ENCODE data around the gene CDK3.
"Not testable (repeated sequence)": the region's sequence is repeated elsewhere in the genome, so short reads cannot be mapped to it uniquely, and the experiment has no call there.

The CDK3 gene

DNA sequence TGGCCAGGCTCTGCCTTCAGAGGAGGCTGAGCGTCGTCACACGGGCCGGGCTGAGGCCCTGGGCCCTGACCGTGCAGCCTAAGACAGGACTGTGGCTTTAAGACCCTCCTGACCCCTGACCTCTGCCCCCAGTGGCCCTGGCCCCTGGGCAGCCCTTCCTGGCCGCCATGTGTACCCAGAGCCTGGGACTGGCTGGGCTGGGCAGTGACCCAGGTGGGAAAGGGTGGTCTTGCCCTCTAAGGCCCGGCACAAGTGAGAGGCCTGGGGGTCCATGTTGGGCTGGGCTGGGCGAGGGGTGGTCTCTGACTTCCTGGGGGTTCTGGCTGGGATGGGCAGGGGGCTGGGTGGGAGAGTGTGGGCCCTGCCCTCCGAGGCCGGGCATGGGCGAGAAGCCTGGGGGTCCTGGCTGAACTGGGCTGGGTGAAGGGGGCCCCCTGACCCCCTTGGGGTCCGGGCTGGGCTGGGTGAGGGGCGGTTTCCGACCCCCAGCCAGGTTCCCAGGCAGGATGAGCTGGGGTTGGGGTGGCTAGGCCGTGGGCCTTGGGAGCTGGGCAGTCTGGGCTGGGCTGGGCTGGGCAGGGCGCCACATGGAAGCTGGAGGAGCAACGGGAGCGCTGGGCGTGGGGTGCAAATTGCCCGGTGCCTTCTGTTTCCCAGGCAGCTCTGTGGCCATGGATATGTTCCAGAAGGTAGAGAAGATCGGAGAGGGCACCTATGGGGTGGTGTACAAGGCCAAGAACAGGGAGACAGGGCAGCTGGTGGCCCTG lies at the start of gene CDK3:
Gene CDK3 (plus strand): TSS at position 101 of the 767 bp plus-strand sequence. CDS start 571 bp downstream, at position 672.
- in situ Hi-C loops (cut with MboI; ENCODE audit: low sequenced_read_pairs): loop anchor here (10.0 to 25.0 kb wide), 2 partner anchors 96 to 111 kb away; partner anchors contain the start of genes EXOC7 and MRPL38

DNA sequence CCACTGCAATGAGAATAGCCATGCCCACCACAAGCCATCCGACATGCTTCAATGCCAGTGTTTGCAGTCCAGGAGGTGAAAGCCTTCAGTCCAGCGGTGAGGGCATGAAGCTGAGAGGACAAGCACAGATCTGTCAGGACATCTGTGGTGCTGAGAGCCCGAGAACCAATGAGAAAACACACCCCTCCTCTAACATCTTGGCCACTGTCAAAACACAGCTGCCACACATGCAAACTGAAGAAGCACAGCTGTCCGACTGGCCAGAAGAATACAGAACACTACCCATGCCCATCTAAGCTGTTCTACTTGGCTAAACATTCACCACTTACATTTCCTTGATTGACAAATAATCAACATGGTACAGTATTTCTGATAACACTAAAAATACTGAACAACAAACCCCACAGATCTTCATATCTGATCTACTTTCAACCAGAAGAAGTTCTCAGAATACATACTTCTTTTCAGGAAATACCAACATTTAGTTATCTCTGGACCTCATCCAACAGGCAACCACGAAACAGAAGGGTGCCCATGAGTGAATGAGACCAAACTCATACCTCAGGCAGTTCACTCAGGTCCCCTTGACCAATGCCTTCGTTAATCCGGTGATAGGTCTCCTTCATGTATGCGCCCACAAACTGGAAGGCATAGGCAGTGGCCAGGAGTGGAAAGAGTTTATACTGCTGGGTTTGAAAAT lies 49.6 kb upstream of the CDK3 start:
- in situ Hi-C loops (cut with MboI; ENCODE audit: low sequenced_read_pairs): no loop called here

DNA sequence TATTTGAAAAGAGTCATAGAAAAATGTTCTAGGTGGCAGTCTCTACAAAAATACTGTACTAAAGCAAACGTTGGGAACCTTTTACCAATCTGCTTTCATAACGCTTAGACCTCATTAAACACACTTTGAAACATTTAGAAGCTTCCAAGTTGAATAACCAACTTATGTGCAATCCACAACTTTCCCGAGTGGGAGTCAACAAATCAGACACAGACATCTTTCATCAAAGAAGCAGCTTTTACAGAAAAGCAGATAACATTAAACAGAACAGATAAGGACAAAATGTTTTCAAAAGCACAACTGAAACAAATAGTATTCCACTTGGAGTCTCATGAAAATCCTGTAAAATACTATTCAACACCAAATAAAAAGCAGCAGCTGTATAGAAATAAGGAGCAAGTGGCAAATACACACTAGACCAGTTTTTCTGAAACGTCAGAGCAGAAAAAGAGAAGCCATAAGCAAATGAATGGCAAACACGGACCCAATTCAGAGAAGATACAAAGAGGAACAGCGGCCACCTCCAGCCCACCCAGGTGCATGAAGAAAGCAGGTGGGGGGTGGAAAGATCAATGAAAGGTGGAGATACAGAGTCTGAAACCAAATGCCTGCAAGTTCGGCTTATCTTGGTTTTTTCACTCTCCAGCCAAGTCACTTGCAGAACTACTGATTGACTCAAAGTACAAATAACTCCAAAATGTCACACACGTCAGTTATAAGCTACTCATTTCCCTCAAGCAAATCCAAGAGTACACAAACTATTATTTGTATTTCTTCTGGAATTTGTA lies 41.4 kb upstream of the CDK3 start:
- in situ Hi-C loops (cut with MboI; ENCODE audit: low sequenced_read_pairs): no loop called here

GRCh38 chr17:75959839-75960511 lies 40.7 kb upstream of the CDK3 start:
- in situ Hi-C loops (cut with MboI; ENCODE audit: low sequenced_read_pairs): no loop called here

GRCh38 chr17:75965468-75965867 lies 35.2 kb upstream of the CDK3 start:
- in situ Hi-C loops (cut with MboI; ENCODE audit: low sequenced_read_pairs): no loop called here

GRCh38 chr17:75969044-75969443 lies 31.6 kb upstream of the CDK3 start:
- in situ Hi-C loops (cut with MboI; ENCODE audit: low sequenced_read_pairs): not testable (repeated sequence)

DNA sequence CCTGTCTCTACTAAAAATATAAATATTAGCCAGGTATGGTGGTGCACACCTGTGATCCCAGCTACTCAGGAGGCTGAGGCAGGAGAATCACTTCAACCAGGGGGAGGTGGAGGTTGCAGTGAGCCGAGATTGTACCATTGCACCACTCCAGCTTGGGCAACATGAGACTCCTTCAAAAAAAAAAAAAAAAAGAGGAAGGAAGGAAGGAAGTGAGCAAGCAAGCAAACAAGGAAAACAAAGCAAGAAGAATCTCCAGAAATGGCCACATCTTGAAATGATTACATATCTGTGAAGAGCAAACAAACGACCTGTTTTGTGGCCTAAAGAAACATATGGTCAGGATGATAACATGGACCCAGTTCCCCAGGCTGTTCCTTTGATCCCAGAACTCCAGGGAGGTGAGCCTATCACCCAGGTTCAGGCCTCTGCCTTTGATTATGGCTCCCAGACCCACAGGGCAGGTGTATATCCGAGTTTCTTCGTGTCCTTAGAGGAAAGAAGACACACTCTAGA lies 30.6 kb upstream of the CDK3 start:
- in situ Hi-C loops (cut with MboI; ENCODE audit: low sequenced_read_pairs): no loop called here

DNA sequence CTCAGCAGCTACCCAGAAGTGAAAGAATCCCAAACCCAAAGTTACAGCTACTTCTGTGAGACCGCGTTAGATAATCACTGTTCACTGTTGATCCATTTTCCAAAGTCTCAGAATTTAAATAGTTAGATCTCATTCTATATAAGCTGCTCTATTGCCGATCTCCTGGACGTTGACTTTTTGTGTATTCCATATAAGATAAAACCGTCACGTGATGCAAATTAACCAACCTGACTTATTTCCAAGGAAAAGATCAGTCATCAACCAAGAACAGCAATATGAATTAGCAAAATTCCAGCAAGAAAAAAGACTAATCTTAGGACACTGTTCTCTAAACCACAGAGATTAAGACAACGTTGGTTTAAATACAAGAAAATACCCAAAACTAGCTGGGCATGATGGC lies 30.0 kb upstream of the CDK3 start:
- in situ Hi-C loops (cut with MboI; ENCODE audit: low sequenced_read_pairs): no loop called here

- in situ Hi-C loops (cut with MboI; ENCODE audit: low sequenced_read_pairs): not testable (repeated sequence)
Measured at GRCh38 chr17:75975187-75975586, 25.5 kb upstream of the CDK3 start.

DNA sequence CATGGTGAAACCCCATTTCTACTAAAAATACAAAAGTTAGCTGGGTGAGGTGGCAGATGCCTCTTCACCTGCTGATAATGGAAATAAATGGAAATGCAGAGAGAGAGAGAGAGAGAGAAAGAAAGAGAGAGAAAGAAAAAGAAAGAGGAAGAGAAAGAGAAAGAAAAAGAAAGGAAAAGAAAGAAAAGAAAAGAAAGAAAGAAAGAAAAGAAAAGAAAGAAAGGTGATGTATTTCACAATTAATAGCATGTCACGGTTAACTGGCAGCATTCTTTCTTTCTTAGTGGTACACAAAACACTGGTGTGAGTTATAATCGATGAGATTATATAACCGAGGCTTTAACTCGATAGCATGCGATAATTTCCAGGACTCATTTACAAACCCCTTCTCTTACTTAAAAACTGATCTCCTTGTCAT lies 24.9 kb upstream of the CDK3 start:
- in situ Hi-C loops (cut with MboI; ENCODE audit: low sequenced_read_pairs): no loop called here

GRCh38 chr17:75976175-75976848 lies 24.3 kb upstream of the CDK3 start:
- in situ Hi-C loops (cut with MboI; ENCODE audit: low sequenced_read_pairs): no loop called here

DNA sequence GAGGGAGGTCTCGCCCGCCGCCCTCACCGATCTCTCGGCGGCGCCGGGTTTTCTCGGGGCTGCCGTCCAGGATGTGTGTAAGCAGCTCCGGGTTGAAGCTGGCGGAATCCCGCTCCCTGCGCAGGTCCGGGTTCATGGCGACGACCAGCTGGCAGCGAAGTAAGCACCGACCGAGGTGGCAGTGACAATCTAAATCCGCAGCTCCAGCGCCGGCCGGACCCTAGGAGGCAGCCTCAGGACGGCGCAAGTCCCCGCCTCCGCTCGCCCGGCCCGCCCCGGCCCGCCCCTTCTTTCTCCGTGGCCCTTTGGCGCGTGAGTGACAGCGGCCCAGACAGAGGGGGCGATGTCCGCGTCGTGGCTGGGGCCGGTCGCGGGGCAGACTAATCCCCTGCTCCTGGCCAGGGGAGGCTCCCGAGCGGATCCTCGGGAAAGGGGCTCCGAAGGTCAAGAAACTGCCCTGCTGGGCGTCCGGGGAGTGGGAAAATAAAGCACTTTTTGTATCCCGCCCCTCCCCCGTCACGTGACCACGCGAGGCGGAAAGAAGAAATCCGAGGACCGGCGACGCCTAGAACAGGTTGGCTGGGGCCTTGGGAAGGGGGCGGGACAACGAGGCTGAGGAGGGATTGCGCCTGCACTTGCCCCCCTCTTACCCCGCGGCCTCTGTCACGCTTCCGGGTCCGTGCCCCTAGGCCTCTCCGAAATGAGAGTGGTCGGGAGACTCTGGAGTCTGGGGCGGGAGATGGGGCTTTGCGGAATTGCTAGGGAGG lies 21.5 kb upstream of the CDK3 start, which contains the start of the genes ACOX1 and TEN1:
Gene ACOX1 (minus strand): TSS at position 229 of the 767 bp plus-strand sequence. CDS start 93 bp downstream, at position 136.
Gene TEN1 (plus strand): TSS at position 303 of the 767 bp plus-strand sequence. CDS start 6,953 bp downstream, outside the sequence.
- in situ Hi-C loops (cut with MboI; ENCODE audit: low sequenced_read_pairs): no loop called here

DNA sequence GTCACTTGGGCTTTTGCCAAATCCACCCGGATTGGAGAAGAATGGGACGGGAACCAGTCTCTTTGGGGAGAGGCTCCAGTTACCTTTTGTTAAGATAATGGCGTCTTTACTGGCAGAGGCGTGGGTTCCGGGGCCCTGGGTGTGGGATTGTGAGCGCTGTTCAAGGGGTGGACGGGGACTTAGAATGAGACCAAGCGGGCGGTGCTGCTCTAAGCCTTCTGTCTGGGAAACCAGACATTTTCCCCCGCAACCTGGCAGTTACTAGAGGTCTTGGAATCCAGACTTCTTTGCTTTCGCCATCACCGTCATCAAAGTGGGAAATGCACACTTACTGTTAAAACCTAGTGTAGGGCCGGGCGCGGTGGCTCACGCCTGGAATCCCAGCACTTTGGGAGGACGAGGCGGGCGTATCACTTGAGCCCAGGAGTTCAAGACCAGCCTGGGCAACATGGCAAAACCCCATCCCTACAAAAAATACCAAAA lies 20.9 kb upstream of the CDK3 start:
- in situ Hi-C loops (cut with MboI; ENCODE audit: low sequenced_read_pairs): no loop called here

DNA sequence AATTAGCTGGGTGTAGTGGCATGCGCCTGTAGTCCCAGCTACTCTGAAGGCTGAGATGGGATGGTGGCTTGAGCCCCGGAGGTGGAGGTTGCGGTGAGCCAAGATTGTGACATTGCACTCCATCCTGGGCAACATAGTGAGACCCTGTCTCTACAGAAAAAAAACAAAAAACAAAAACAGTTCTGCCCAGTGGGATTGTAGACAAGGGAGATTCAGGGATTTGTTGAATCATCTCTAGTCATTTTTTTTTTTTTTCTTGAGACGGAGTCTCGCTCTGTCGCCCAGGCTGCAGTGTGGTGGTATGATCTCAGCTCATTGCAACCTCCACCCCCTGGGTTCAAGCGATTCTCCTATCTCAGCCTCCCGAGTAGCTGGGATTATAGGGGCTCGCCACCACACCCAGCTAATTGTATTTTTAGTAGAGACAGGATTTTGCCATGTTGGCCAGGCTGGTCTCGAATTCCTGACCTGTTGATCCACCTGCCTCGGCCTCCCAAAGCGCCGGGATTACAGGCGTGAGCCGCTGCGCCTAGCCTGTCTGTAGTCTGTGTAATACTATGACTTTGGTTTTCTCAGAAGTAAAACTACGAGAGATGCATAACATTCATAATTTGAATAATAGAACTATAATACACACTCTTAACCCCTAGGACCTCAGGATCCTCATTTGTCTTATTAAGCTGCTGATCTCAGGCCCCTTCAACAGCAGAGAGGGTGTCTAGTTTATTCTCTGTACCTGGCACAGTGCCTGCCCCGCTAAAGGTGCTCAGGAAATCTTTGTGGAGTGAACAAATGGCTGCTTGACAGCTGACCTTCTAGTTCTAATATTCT lies 20.3 kb upstream of the CDK3 start:
- in situ Hi-C loops (cut with MboI; ENCODE audit: low sequenced_read_pairs): no loop called here

GRCh38 chr17:75981019-75981615 lies 19.5 kb upstream of the CDK3 start:
- in situ Hi-C loops (cut with MboI; ENCODE audit: low sequenced_read_pairs): no loop called here

DNA sequence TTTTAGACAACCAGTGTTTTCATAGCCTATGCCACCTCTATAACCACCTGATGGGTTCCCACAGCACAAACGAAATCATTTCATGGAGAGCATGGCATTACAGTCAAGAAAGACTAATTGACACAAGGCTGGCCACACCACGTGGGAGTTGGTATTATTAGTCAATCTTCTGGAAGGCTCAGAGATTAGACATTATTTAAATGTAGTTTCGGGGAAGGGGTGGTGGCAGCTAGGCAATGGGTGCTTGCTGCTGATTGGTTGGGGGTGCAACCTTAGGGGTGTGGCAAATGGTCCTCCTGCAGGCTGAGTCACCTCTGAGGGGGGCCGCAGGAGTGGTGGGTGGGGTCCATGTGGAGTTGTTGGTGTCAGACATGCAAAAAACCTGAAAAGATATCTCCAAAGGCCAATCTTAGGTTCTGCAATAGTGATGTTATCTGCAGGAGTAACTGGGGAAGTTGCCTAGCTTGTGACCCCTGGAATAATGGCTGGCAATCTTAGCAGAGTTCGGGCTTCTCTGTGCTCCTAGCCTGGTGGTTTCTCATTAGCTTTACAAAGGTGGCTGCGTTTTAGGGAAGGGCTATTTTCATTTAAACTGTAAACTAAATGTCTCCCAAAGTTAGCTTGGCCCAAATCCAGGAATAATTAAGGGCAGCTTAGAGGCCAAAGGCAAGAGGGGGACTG lies 17.0 kb upstream of the CDK3 start:
- in situ Hi-C loops (cut with MboI; ENCODE audit: low sequenced_read_pairs): no loop called here

GRCh38 chr17:75985986-75986385 lies 14.7 kb upstream of the CDK3 start:
- in situ Hi-C loops (cut with MboI; ENCODE audit: low sequenced_read_pairs): no loop called here
